GM10266 (cell line): ENCODE results near the gene PMAIP1.

Source experiments
- DNase-seq: peaks from one replicate; pipeline ENCODE4 v3.0.0; 2012; ENCODE audit errors: extremely low spot score
- TF ChIP-seq, protein P1 (sequence below): IDR thresholded peaks from 2 replicates; pipeline ENCODE4 v1.5.1; 2012; ENCODE audit warnings: mild to moderate bottlenecking, low read depth; ENCODE audit not compliant: control insufficient read depth, insufficient read depth; ENCODE audit errors: missing control alignments

PMAIP1 gene

DNA sequence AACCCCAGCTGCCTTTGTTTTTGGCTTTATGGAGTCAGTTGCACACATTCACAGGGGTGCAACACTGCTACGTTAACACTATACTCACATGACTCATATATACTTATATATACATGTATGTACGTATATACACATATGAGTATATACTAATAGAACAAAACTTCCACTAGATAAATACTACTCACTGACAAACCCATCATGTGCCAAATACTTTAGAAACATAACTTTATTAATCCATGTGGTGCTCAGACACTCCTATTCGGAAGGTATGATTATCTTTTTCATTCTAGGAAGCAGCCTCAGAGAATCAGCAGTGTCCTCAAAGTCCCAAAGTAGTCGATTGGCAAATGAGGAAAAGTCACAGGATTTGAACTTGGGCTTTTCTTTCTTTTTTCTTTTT, 7.9 kb downstream of the PMAIP1 start:
- TF ChIP-seq, protein P1, sequence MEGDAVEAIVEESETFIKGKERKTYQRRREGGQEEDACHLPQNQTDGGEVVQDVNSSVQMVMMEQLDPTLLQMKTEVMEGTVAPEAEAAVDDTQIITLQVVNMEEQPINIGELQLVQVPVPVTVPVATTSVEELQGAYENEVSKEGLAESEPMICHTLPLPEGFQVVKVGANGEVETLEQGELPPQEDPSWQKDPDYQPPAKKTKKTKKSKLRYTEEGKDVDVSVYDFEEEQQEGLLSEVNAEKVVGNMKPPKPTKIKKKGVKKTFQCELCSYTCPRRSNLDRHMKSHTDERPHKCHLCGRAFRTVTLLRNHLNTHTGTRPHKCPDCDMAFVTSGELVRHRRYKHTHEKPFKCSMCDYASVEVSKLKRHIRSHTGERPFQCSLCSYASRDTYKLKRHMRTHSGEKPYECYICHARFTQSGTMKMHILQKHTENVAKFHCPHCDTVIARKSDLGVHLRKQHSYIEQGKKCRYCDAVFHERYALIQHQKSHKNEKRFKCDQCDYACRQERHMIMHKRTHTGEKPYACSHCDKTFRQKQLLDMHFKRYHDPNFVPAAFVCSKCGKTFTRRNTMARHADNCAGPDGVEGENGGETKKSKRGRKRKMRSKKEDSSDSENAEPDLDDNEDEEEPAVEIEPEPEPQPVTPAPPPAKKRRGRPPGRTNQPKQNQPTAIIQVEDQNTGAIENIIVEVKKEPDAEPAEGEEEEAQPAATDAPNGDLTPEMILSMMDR: no peak
- DNase-seq: no peak

DNA sequence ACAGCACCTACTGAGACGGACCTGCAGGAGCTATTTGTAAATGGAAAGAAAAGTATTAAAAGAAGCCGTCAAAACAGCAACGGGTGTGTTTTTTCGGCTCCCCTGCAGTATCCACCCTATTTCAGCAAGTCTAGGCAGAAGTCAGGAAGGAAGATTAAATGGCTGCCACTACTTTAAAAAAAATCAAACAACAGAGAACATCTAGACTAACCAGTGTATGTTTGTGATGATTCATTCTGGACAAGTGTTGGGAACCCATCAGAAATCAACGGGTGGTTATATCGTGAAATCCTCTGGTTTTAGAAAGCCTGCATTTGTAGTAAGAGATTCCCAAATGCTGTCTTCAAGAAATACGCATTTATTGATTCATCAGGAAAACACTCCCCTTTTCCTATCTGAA, 9.0 kb downstream of the PMAIP1 start:
- TF ChIP-seq, protein P1: no peak
- no peak for DNase-seq

DNA sequence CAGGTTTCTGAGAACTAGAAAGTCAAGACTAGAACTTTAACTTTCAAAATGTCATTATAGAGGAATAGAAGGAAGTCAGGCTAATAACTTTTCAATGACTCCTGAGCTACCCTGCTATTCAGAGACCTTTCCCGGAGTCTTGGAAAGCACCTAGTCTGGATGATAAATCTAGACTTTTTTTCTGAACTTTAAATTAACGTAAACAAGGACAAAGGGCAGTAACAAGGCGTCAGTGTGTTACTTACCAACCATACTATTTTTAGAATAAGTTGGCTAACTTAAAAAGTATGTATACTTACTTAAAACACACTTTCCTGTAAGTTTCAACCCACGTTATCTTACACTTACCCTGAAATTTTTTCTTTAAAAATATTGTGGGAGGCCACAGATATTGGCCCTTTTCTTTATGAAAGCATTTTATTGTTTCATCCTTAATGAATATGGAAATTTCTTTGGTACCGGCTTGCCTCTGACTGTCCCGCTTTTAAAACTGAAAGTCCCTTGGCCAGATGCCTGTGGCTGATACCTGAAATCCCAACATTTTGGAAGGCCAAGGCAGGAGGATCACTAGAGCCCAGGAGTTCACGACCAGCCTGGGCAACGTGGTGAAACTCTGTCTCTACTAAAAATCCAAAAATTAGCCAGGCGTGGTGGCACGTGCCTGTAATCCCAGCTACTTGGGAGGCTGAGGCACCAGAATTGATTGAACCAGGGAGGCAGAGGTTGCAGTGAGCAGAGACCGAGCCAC, 9.7 kb downstream of the PMAIP1 start:
- TF ChIP-seq, protein P1: no peak
- no peak for DNase-seq

DNA sequence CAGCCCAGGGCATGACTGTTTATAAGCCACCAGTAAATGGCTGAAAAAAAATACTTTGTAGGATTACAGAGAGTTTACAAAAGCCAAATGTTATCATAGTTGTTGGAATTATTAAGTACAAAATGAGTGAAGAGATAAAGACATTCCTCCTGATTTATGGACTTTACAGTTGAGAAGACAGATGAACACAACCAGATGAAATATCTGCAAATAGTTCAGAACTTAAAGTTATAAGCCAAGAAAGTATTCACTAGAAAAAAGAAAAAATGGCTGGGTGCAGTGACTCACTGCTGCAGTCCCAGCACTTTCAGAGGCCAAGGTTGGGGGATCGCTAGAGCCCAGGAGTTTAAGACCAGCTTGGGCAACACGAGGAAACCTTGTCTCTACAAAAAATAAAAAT, 11.2 kb downstream of the PMAIP1 start:
- TF ChIP-seq, protein P1: no peak
- DNase-seq: no peak

DNA sequence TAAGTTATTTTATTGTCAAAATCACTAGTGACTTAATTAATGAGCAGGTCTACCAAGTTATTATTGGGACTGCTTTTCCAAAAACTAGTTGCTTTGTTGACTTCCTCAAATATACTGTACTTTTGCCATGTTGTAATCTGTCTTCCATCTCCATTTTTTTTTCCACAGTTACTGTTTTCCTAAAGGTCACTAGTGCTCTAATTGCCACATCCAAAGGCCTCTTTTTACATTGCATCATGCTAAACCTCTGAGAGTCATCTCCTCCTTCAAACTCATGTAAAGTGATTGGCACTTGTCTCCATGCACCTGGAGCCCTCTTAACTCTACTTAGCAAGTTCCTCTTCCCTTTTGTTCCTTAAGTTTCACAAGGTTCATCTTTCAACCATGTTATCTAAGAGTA, 11.8 kb downstream of the PMAIP1 start:
- TF ChIP-seq, protein P1: no peak
- no peak for DNase-seq

DNA sequence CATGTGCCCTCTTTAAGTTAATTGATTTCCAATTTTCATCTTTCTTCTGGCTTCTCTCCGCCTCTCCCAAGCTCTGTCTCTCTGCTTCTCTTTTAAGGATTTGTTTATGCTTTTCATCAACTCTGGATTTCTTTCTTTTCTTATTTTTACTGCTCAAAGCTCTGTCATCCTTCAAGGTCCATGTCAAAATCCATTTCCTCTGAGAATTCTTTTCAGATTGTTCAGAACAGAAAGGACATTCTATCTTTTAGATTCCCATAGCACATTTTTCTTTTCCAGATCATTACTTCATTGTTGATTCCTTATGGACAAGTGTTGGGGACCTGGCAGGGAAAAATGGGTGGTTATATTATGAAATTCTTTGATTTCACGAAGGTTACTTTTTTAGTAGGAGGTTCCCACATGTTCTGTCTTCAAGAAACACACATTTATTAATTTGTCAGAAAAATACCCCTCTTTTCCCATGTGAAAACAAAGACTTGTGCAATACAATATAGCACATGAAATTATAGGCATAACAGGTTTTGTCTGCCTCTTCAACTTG, 12.3 kb downstream of the PMAIP1 start:
- no peak for DNase-seq
- TF ChIP-seq, protein P1: no peak

DNA sequence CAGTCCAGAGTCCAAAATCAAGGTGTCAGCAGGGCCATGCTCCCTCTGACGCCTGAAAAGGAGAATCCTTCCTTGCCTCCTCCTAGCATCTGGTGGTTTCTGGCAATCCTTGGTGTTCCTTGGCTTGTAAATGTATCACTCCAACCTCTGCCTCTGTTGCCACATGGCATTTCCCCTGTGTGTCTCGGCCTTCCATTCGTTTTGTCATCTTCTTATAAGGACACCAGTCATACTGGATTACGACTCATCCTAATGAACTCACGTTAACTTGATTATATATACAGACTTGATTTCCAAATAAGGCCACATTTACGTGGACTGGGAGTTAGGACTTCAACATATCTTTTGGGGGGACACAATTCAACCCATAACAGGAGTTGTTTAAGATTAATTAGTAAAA, 15.8 kb downstream of the PMAIP1 start:
- DNase-seq: no peak
- TF ChIP-seq, protein P1: no peak
